GM21619 (cell line): Measurements from ENCODE around the gene ANO1.

Experiments used
- ATAC-seq: cut with Tn5 transposase; IDR thresholded peaks from one replicate; pipeline ENCODE4 v1.9.1; 2021; ENCODE audit not compliant: unreplicated experiment

Gene ANO1

GRCh38 chr11:70111269-70112016 lies 33.3 kb downstream of the ANO1 start:
- no peak for ATAC-seq

- no peak for ATAC-seq
These were observed 33.9 kb downstream of the ANO1 start for GRCh38 chr11:70112017-70112434.

- no peak for ATAC-seq
These were observed 35.7 kb downstream of the ANO1 start for GRCh38 chr11:70113801-70114200.

GRCh38 chr11:70115778-70116177 lies 37.7 kb downstream of the ANO1 start:
- no peak for ATAC-seq

DNA sequence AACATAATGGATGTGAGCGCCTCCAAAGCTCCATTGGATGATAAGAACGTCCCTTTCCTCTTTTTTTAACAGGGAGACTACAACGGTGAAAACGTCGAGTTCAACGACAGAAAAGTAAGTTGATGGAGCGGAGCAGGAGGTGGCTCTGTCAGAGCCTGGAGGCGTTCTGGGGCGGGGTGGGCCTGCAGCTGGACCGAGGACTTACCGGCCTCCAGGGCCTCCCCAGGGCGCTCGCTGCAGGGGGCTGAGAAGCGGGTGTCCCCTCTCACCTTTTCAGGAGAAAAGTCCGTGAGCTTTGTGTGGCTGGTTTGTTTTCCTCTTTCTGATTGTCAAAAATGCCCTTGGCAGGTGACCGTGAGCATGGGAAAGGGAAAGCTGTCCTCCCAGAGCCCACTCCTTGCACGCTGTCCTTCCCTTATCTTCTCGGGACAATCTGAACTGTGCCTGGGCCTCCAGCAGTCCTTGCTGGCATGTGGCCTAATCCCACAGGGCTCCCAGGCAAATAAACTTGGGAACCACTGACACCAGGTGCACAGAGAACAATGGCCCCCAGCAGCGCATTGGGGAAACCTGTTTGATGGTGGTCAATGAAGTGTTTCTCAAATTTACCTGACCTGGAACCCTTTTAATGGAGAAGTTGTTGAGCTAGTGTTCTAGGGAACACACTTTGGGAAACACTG lies 38.4 kb downstream of the ANO1 start:
- ATAC-seq = no peak

- no peak for ATAC-seq
These were observed 39.5 kb downstream of the ANO1 start for GRCh38 chr11:70117567-70118145.

DNA sequence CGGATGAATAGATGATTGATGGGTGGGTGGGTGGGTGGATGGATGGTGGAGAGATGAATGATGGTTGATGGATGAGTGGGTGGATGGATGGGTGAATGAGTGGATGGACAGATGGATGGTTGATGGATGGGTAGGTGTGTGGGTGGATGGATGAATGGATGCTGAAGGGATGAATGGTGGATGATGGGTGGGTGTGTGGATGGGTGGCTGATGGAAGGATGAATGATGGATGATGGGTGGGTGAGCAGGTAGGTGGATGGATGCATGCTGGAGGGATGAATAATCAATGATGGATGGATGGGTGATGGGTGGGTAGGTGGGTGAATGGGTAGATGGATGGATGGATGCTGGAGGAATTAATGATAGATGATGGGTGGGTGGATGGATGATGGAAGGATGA lies 40.5 kb downstream of the ANO1 start:
- ATAC-seq = no peak

GRCh38 chr11:70119502-70119901 lies 41.4 kb downstream of the ANO1 start:
- ATAC-seq = no peak

- ATAC-seq = no peak
These were observed 42.6 kb downstream of the ANO1 start for GRCh38 chr11:70120674-70121073.

DNA sequence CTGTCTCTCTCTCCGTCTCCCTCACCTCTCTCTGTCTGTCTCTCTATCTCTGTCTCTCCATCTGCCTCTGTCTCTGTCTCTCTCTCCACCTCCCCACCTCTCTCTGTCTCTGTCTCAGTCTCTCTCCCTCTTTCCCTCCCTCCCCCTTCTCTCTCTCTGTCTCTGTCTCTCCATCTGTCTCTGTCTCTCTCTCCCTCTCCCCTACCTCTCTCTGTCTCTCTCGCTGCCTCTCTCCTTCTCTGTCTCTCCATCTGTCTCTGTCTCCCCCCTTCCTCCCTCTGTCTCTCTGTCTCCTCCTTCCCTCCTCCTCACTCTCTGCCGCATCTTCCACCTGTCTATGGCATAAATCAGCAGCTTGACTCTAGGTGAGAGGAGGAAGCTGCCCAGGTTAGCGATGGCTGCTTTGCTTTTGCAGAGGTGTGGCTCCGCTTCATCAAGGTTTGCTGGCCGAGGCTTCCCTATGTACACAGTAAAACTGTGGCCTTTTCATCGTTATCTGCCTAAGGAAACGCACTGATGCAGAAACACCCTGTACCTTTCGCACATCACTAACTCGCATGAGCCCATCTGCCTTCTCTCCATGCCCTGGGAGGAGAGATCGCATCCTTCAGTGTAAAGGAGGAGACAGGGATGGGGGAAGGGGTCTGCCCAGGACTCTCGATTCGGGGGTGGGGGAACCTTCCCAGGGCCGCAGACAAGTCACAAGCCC lies 44.5 kb downstream of the ANO1 start:
- no peak for ATAC-seq

GRCh38 chr11:70123711-70124110 lies 45.6 kb downstream of the ANO1 start:
- no peak for ATAC-seq

DNA sequence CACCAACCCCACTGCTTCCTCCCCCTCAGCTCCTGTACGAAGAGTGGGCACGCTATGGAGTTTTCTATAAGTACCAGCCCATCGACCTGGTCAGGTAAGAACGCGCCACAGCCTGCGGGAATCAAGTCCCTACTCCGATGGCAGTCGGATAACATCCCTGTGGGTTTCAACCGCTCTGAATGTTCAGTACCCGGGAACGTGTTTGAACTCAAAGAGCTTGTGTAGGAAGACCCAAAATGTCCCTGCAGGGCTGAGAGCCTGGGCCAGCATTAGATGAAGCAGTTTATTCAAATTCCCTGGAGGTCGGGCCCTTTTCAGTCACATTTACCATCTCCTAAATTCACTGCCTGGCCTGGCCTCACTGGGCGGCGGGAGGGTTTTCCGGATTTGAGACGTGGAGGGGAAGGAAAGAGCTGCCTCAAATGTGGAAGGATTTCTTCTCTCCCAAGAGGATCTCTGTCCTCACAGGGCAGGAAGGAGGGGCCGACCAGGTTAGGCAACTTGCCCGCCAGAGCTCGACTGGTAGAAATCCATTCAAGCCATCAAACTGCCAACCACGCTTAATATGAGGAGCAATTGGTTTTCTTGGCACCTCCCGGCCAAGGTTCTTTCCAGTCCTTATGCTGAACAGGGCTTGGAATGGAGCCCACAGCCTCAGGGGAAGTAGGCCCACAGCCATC lies 46.3 kb downstream of the ANO1 start:
- no peak for ATAC-seq

- no peak for ATAC-seq
These were observed 48.4 kb downstream of the ANO1 start for GRCh38 chr11:70126494-70126893.

- no peak for ATAC-seq
These were observed 49.7 kb downstream of the ANO1 start for GRCh38 chr11:70127653-70128434.

DNA sequence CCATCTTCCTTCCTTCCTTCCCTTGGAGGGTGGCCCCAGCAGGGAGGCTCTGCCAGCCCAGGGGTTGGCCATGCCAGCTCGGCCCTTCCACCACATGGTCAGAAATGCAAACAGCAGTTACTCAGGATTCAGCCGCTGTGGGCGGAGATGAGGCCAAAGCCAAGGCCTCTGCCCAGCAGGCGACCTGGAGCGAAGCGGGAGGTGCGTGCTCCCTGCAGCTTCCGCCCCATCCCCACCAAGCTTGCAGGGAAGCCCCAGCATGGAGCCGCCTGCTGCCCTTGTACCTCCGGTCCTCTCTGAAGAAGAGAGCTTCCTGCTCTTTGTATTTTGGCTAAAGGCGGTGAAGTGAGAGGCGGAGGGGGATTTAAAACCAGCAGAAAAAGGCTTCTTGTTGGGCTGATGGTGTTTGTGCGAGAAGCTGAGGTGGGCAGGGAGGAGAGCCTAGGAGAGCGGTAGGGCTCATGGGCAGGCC lies 50.4 kb downstream of the ANO1 start:
- no peak for ATAC-seq

DNA sequence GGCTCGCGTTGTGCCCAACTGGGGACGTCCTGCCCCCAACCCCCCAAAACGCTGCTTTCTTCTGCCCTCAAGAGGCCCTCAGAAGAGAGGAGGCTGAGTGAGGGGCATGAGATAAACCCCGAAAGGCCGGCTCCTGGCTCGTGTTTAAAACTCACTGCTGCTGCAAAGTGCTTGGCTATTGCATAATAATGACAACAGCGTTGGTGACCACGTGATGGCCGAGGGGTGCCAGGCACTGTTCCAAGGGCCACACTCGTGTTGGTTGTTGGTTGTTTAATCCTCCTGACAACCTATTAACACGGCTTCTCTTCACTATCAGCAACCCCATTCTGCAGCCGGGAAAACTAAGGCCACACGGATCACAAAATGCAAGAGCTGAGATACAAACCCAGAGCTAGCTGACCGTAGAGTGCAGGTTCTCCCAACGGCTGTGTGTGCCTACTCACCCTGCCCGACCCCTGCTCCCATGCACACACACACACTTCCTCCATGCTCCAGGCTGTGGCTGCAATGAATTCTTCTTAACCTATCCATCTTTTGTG lies 51.0 kb downstream of the ANO1 start:
- no peak for ATAC-seq

GRCh38 chr11:70130636-70131035 lies 52.5 kb downstream of the ANO1 start:
- ATAC-seq = no peak

- ATAC-seq = no peak
These were observed 53.6 kb downstream of the ANO1 start for GRCh38 chr11:70131606-70132190.

GRCh38 chr11:70132641-70133040 lies 54.5 kb downstream of the ANO1 start:
- ATAC-seq = no peak
